Umbilical cord (tissue), 2 donors: Measurements from ENCODE around the gene CBS. TPM values are rescaled to one million over a fixed set of nuclear protein-coding genes. Genes with fewer than 3 reads are reported as not detected.
"Not testable (repeated sequence)": the region's sequence is repeated elsewhere in the genome, so short reads cannot be mapped to it uniquely, and the experiment has no call there.

Source experiments
- DNase-seq: peaks from one replicate; pipeline ENCODE4 v3.0.0-alpha.2; 2015; ENCODE audit warnings: low spot score
- total RNA-seq: library from RNA; depleted of rRNA; stranded (reverse); fragments of >200 nt; gene quantifications from one replicate; pipeline ENCODE4 v1.2.3, GENCODE V29; 2014; ENCODE audit warnings: low replicate concordance; ENCODE audit not compliant: insufficient read depth

Gene CBS
- total RNA-seq, 1 donor from 2014 or later, result 4.8 TPM

- DNase-seq, result not testable (repeated sequence)
Measured at GRCh38 chr21:43068065-43068464, 7.6 kb downstream of the CBS start.

DNA sequence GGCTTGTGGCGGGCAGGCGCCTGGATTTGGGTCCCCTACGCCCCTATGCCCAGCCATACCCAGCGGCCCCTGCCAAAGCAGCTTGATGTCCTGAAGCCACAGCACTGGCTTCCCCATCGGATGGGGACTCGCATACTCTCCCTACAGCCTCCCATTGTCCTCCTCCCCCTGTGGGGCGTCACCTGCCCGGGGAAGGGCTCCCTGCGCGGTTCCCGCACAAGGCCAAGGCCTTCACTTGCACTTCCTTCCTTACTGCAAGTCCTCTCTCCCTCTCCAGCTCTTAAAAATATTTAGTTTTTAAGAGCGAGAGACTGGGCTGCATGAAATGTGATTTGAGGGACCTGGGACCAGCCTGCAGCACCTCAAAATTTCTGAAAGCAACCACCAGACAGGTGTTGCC is 8.9 kb downstream of the CBS start:
- not testable (repeated sequence) for DNase-seq

GRCh38 chr21:43065991-43066390 is 9.6 kb downstream of the CBS start:
- DNase-seq, result not testable (repeated sequence)

DNA sequence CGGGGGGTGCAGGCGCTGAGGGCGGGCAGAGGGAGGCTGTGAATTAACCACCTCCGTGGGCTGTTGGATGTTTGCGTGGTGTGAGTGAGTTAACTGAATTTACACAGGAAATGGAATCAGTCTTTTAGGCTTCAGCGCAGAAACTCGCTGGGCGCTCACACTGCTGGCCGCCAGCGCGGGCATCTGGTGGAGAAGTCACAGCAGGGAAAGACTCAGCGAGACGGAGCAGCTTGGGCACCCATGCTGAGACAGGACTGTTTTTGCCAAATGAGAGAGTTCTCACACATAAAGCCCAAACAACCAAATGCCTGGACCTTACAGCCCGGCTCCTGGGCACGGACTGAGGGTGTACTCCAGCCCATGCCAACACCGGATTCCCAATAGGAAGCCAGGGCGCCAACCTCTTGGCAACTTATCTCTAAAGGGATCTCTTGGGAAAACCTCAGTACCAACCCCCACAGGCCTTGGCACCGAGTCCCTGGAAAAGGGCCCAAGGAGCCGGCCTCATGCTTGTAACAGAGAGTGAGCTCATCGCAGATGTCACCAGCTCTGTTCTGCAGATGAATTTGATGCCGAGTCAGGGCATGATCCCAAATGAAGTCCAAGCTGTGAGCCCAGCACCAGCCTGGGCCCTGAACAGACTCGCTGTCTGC is 11.2 kb downstream of the CBS start:
- DNase-seq, result not testable (repeated sequence)

- DNase-seq, result not testable (repeated sequence)
Measured at GRCh38 chr21:43062955-43063664, 12.5 kb downstream of the CBS start.

DNA sequence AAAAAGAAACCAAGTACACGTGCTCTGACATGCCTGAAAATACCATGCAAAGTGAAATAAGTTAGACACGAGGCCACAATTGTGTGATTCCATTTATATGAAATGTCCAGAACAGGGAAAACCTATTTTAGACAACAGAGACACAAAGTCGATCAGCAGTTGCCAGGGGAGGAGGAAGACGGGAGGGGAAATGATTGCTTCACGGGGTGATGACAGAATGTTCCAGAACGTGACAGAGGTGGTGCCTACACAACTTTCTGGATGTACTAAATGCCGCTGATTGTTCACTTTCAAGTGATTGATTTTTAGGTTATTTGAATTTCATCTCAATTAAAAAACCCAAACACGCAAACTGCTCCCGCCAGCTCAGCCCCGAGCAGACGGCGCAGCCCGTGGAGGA is 22.5 kb downstream of the CBS start:
- not testable (repeated sequence) for DNase-seq

DNA sequence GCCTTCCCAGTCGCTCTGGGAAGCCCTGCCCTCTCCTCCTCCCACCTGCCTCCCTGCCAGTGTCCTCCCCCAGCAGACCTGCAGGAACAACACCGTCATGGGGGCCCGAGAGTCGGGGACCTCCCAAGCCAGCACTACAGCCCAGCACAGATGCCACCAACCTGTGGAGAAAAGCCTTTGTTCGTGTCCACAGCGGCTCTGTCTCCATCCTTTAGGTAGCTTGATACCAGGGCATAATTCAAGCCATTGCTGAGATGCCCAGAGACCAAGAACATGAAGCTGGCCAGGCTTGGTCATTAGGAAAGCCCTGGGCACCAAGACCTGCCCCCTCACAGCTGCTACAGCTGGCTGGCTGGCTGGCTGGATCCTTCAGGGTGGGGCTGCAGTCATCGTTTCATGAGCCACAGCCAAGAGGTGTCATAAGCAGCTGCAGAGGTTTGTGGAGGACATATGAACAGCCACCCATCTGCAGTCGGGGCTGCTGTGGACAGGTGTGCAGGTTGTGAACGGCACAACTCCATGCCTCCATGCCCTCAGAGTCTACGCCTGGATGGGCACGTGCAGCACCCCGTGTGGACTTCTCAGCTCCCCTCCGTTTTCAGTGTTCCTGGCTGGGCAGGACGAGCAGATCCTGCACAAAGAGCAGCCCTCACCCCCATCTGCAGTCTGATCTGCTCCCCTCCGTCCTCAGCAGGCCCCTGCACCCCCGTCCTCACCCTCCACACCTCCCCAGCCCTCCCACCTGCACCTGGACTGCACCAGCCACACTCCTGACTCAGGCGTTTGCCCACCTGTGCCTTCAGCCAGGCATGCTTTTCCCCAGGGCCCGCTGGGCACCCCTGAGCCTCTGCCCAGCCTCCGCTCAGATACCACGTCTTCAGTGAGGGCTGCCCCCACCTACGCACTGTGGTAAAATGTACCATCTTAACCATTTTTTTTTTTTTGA is 29.5 kb downstream of the CBS start:
- DNase-seq, result not testable (repeated sequence)

DNA sequence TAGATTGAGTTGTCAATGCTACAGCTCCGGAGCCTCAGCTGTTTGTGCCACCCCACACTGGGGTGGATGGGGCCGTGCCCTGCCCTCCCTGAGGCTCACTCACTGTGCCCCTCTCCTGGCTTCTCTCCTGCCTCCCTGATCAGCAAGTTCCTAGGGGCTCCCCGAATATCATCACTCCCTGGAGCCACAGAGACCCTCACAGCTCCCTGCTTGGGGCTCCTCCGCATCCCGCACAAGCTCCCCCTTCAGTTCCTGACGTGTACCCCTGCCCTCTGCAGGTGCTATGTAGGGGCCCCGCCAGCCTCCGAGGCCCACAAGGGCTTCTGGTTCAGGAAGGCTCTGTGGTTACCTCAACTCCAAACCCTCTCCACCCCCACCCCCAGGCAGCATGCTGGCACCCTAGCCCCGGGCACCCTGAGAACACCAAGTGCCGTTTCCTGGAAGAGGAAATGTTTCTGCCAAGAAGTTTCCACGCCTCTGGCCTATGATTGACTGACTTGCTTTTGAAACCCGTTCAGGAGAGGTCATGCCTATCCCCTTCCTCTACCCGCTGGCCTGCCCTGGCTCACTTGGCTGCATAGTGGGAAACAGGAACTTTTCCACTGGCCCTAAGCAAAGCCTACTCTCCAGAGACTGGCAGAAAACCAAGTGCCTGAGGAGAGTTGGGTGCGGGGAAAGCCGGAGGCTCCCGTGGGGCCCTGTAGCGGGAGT is 30.3 kb downstream of the CBS start:
- not testable (repeated sequence) for DNase-seq

- DNase-seq, result not testable (repeated sequence)
Measured at GRCh38 chr21:43044547-43044946, 31.1 kb downstream of the CBS start.

DNA sequence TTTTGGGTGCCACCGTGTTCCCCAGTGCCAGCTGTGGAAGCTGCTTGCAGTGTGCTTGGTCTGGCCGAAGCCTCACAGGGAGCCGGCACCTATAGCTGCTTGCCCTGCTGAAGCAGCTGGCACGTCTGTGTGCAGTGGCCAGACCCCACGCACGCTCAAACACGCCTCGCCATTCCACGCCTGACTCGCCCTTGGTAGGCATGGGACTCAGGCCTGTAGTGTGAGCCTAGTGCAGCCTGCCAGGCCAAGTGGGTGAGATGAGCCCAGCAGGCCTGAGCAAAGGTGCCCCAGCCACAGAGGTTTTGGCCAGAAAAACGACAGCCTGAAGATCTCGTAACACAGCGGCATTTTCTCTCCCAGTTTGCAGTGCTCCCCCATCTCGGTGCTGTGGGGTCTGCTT is 32.3 kb downstream of the CBS start:
- DNase-seq, result not testable (repeated sequence)

DNA sequence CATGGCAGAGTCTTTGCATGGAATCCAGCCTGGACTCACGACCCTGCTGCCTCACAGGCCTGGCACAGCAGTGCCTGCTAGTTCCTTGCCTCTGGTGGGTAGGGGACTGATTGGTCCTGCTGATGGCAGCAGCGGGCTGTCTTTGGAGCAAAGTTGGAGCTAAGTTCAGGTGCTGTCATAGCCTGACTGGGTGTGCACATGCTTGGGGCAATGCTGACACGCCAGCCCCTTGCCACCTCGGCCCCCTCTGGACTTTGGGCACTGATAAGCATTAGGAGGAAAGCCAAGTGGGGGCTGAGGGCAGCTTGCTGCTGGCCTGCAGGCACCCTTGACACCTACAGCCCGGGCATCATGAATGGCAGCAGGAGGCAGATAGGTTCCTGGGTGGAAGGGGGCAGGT is 33.5 kb downstream of the CBS start:
- not testable (repeated sequence) for DNase-seq

GRCh38 chr21:43038659-43039044 is 37.0 kb downstream of the CBS start:
- DNase-seq, result not testable (repeated sequence)

GRCh38 chr21:43037918-43038658 is 37.5 kb downstream of the CBS start:
- DNase-seq, result not testable (repeated sequence)

DNA sequence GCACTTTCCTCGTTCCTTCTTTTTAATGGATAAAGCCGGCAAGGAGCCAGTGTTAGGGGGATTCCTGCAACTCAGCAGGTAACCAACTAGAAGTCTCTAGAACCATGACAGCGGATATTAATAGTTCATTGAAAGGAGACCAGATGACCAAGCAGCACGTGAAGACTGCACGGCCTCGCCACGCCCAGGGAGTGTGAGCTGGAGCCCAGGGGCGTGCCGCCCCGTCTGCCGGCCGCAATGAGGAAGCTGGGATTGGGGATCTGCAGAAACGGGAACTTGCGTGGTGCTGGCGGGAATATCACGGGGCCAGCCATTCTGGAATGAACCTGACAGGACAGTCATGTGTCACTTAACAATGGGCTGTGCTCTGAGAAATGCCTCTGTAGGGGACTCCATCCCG is 38.7 kb downstream of the CBS start:
- DNase-seq, result not testable (repeated sequence)

GRCh38 chr21:43034826-43035225 is 40.8 kb downstream of the CBS start:
- no peak for DNase-seq

DNA sequence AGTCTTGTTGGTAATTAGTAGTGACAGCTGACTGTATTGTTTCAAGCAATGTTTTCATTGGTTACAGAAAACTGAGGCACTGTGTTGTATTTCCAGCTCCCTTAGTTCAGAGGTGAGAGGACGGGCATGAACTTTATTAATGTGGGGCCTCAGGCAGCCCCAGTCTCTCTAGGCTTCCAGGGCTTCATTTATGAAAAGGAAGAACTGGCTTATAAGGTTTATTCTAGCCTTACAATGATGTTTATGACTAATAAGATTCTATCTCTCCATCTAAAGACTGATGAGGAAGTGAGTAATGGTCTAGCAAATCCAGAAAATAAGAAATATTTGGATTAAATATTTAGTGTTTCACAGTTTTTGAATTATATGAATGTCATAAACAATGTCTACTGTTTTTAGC is 41.5 kb downstream of the CBS start:
- no peak for DNase-seq

- DNase-seq, result no peak
Measured at GRCh38 chr21:43031121-43031619, 44.5 kb downstream of the CBS start.

DNA sequence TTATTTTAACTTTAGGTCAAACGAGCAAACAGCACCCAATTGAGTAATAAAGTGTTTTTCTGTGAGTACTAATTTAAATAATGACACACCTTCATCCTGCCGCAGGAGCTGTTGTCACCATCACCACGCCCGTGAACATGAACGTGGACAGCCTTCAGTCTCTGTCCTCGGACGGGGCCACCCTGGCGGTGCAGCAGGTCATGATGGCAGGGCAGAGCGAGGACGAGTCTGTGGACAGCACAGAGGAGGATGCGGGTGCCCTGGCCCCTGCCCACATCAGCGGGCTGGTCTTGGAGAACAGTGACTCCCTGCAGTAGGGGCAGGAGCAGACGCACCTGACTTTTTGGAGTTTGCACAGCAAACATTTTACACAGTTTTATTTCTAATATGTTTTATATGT is 45.9 kb downstream of the CBS start:
- DNase-seq, result no peak

DNA sequence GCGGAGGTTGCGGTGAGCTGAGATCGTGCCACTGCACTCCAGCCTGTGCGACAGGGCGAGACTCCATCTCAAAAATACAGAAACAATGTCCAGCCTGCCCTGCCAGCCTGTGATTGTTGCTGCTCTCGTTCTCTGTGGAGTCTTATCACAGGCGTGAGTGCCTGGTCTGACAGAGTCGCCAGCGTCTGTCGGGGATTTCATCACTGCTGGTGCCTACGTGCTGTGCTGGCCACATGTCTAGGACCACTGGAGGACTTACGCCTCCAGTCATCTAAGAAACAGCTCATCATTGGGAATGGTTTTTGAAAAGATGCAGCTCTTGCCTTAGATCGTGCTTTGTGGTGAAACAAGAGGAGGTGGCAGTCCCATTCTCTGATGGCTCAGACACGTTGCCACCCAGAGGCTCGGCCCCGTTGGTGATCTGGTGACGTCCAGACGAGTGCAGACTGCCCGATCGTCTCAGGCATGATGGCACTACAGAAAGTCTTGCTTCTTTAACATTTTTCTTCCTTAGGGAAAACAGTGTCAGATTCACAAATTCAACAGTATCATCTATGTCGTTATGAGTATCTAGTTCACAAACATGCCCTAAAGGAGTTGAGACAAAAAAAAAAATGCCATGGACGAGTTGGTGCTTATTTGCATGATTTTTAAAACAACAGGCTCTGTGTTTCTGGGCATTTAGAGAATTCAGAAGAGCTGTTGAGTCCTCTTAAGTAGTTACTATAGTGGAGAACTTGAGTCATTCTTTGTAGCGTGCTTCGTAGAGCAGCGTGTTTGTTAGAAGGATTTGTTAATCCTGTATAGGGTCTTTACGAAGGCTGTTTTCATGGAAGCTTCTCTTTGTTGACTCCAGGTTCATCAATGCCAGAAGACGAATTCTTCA is 47.5 kb downstream of the CBS start:
- no peak for DNase-seq
